WTC11 (cell line): Measurements from ENCODE around the gene KCNT1. TPM values are rescaled to one million over a fixed set of nuclear protein-coding genes. Genes with fewer than 3 reads are reported as not detected.
A peak's percentile ranks its signal among the peaks of the same experiment; 100 is the strongest.

Source experiments
- ATAC-seq: fragments of 200-7000 bp; cut with Tn5 transposase; 2 replicates; pipeline ENCODE4 v1.10.0; 2021; ENCODE audit warnings: mild to moderate bottlenecking, moderate library complexity
- CTCF ChIA-PET: fragments of 300-600 bp; sonication (Branson Sonifier 250); formaldehyde crosslinking; loops from one replicate; lab custom pipeline; 2021; ENCODE audit warnings: antibody characterized with exemption; lab: Charles Lee
- POLR2A ChIA-PET: fragments of 350-600 bp; sonication (Branson Sonifier 250); formaldehyde crosslinking; loops from one replicate; lab custom pipeline; 2021; ENCODE audit warnings: antibody characterized with exemption; lab: Charles Lee
- DNase-seq: peaks from one replicate; pipeline ENCODE4 v3.0.0; 2021; ENCODE audit warnings: low spot score
- H3K27ac Mint-ChIP-seq: 2 replicates; pipeline ENCODE4 v1.8.0; 2021; ENCODE audit warnings: mixed read lengths
- H3K27me3 Mint-ChIP-seq: 2 replicates; pipeline ENCODE4 v1.8.0; 2021; ENCODE audit warnings: low read depth, mild to moderate bottlenecking, moderate library complexity, mixed read lengths
- H3K36me3 Mint-ChIP-seq: 2 replicates; pipeline ENCODE4 v1.8.0; 2021; ENCODE audit warnings: mixed read lengths
- H3K4me1 Mint-ChIP-seq: 2 replicates; pipeline ENCODE4 v1.8.0; 2022; ENCODE audit warnings: mixed read lengths
- H3K4me3 Mint-ChIP-seq: 2 replicates; pipeline ENCODE4 v1.8.0; 2021; ENCODE audit warnings: mild to moderate bottlenecking, moderate library complexity, mixed read lengths
- H3K9me3 Mint-ChIP-seq: 2 replicates; pipeline ENCODE4 v1.8.0; 2021; ENCODE audit warnings: mixed read lengths
- ESRRA ChIP-seq: sonication (generic); formaldehyde crosslinking; IDR thresholded peaks from 2 replicates; pipeline ENCODE4 v1.8.1; 2022; ENCODE audit warnings: mild to moderate bottlenecking, missing genetic modification reagents, borderline replicate concordance
- NR2C2 ChIP-seq: sonication (generic); formaldehyde crosslinking; IDR thresholded peaks from 2 replicates; pipeline ENCODE4 v1.8.0; 2022; ENCODE audit warnings: mild to moderate bottlenecking, missing genetic modification reagents
- TP53 ChIP-seq: sonication (generic); formaldehyde crosslinking; IDR thresholded peaks from 2 replicates; pipeline ENCODE4 v1.8.1; 2023; ENCODE audit warnings: mild to moderate bottlenecking, missing genetic modification reagents
- ZNF219 ChIP-seq: sonication (generic); formaldehyde crosslinking; IDR thresholded peaks from 2 replicates; pipeline ENCODE4 v1.8.0; 2023; ENCODE audit warnings: missing genetic modification reagents, mild to moderate bottlenecking, borderline replicate concordance
- ZNF232 ChIP-seq: sonication (generic); formaldehyde crosslinking; IDR thresholded peaks from 2 replicates; pipeline ENCODE4 v1.8.0; 2022; ENCODE audit warnings: mild to moderate bottlenecking, missing genetic modification reagents
- ZNF416 ChIP-seq: fragments of 250-450 bp; sonication (Bioruptor Pico); IDR thresholded peaks from 2 replicates; pipeline ENCODE4 v1.9.0; 2021; ENCODE audit warnings: mild to moderate bottlenecking, inconsistent platforms
- total RNA-seq: library from RNA; stranded (reverse); gene quantifications from 3 replicates; pipeline ENCODE4 v1.2.3, GENCODE V29; 2021
- TF ChIP-seq, protein P1 (sequence below): sonication (generic); formaldehyde crosslinking; IDR thresholded peaks from 2 replicates; pipeline ENCODE4 v1.8.0; 2023; ENCODE audit warnings: mild to moderate bottlenecking, missing genetic modification reagents
- TF ChIP-seq, protein P2 (sequence below): fragments of 200-600 bp; IDR thresholded peaks from 2 replicates; pipeline ENCODE4 v1.8.0; 2022; ENCODE audit warnings: antibody characterized with exemption
- TF ChIP-seq, protein P3 (sequence below): fragments of 250-450 bp; sonication (Bioruptor Pico); IDR thresholded peaks from 2 replicates; pipeline ENCODE4 v1.9.0; 2021; ENCODE audit warnings: mild to moderate bottlenecking, borderline replicate concordance
- TF ChIP-seq, protein P4 (sequence below): sonication (generic); formaldehyde crosslinking; IDR thresholded peaks from 2 replicates; pipeline ENCODE4 v1.8.1; 2022; ENCODE audit warnings: low read depth, mild to moderate bottlenecking, moderate library complexity, missing genetic modification reagents, borderline replicate concordance
- TF ChIP-seq, protein P5 (sequence below): sonication (generic); formaldehyde crosslinking; IDR thresholded peaks from 2 replicates; pipeline ENCODE4 v1.8.1; 2022; ENCODE audit warnings: mild to moderate bottlenecking, moderate library complexity, missing genetic modification reagents
- TF ChIP-seq, protein P6 (sequence below): sonication (generic); formaldehyde crosslinking; IDR thresholded peaks from 2 replicates; pipeline ENCODE4 v1.8.1; 2023; ENCODE audit warnings: mild to moderate bottlenecking, moderate library complexity, missing genetic modification reagents
- TF ChIP-seq, protein P7 (sequence below): sonication (generic); formaldehyde crosslinking; IDR thresholded peaks from 2 replicates; pipeline ENCODE4 v1.8.1; 2023; ENCODE audit warnings: mild to moderate bottlenecking, missing genetic modification reagents

Gene KCNT1
- total RNA-seq, 1 experiment from 2014 or later, result 0.13 TPM

DNA sequence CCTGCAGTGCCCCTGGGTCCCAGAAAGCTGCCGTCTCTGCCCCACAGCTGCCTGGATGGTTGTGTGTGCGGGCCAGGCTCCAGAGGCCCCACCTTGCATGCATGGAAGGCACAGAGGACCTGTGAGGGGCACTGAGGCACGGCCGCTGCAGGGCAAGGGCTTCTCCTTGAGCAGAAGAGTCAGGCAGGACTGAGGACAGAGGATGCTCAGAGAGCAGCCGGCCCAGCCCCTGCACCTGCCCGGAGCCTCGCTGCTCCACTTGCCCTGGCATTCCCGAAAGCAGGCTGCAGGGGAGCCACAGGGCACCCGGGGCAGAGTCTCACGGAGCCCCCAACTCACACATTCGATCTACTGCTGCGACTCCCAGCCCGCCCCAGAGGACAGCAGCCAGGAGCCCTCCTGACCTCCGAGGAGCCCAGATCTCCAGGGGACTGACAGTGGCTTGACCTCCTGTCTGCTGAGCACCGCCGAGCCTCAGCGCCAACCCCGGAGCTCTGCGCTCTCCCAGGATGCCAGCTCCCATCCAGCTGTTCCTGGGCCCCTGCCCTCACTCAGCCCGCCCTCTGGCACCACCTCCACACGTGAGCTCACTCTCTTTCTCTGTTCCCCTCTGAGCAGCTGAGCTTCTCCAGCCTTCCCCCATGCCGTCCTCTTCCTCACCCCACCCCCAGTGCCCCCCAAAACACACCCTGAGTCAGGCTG, 95.0 kb downstream of the KCNT1 start:
- H3K36me3 Mint-ChIP-seq, result no peaks in the 10 kb centered on the region
- H3K9me3 Mint-ChIP-seq, result peaks cover 6% of the 10 kb centered on the region
- no peak for TF ChIP-seq NR2C2
- TF ChIP-seq, protein P1, sequence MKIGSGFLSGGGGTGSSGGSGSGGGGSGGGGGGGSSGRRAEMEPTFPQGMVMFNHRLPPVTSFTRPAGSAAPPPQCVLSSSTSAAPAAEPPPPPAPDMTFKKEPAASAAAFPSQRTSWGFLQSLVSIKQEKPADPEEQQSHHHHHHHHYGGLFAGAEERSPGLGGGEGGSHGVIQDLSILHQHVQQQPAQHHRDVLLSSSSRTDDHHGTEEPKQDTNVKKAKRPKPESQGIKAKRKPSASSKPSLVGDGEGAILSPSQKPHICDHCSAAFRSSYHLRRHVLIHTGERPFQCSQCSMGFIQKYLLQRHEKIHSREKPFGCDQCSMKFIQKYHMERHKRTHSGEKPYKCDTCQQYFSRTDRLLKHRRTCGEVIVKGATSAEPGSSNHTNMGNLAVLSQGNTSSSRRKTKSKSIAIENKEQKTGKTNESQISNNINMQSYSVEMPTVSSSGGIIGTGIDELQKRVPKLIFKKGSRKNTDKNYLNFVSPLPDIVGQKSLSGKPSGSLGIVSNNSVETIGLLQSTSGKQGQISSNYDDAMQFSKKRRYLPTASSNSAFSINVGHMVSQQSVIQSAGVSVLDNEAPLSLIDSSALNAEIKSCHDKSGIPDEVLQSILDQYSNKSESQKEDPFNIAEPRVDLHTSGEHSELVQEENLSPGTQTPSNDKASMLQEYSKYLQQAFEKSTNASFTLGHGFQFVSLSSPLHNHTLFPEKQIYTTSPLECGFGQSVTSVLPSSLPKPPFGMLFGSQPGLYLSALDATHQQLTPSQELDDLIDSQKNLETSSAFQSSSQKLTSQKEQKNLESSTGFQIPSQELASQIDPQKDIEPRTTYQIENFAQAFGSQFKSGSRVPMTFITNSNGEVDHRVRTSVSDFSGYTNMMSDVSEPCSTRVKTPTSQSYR, result no peak
- TF ChIP-seq, all 79 proteins: peak for 0
- ATAC-seq (no peak), DNase-seq (no peak)
- Mint-ChIP-seq H3K4me3 (no peak overlapping the region), H3K27me3 (no peaks in the 10 kb centered on the region), H3K4me1 (no peaks in the 10 kb centered on the region), H3K27ac (no peak overlapping the region)
- CTCF ChIA-PET, result interaction anchor here (0.6 to 3.7 kb wide), 23 partner anchors 9 to 420 kb away, joined by 3 to 27 read pairs (median 3); partner anchors contain the start of gene UBAC1
- POLR2A ChIA-PET, result no interaction called here

DNA sequence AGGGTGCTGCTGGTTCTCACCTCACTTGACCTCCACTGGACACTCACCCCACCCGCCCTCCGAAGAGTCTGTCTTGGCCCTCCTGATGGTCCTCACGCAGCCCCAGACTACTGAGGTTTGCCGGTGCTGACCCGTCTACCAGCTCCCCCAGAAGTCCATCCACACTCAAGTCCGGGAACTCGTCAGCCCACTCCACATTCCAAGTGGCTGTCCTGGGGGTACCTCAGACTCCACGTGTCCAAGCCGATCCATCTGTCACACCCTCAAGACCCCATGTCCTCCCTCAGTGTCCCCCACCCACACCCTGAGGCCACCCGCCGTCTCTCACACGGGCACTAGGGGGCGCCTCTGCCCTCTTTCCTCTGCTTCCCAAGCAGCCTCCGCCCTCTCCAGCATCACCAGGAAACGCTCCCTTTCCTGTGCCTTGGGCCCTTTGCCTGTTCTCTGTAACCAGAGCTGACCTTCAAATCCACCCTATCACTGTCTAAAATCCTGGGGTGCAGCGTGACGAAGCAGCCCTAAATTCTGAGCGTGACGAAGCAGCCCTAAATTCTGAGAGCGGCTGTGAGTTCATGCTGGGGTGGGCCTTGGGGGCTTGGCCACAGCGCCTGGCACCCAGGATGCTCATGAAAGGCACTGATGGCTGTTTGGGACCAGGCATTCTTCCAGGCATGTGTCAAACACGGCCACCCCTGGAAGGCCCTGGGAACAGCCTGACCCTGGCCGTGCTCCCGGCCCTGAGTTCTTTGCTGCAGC, 95.7 kb downstream of the KCNT1 start:
- Mint-ChIP-seq H3K27me3 (no peaks in the 10 kb centered on the region), H3K36me3 (no peaks in the 10 kb centered on the region), H3K9me3 (peaks cover 6% of the 10 kb centered on the region), H3K4me1 (no peaks in the 10 kb centered on the region), H3K4me3 (no peak overlapping the region), H3K27ac (no peak overlapping the region)
- CTCF ChIA-PET, result interaction anchor here (0.6 to 3.7 kb wide), 29 partner anchors 10 to 486 kb away, joined by 3 to 27 read pairs (median 4); partner anchors contain the start of gene UBAC1
- peak; percentile 91 for ATAC-seq
- POLR2A ChIA-PET, result no interaction called here
- TF ChIP-seq, protein P2, sequence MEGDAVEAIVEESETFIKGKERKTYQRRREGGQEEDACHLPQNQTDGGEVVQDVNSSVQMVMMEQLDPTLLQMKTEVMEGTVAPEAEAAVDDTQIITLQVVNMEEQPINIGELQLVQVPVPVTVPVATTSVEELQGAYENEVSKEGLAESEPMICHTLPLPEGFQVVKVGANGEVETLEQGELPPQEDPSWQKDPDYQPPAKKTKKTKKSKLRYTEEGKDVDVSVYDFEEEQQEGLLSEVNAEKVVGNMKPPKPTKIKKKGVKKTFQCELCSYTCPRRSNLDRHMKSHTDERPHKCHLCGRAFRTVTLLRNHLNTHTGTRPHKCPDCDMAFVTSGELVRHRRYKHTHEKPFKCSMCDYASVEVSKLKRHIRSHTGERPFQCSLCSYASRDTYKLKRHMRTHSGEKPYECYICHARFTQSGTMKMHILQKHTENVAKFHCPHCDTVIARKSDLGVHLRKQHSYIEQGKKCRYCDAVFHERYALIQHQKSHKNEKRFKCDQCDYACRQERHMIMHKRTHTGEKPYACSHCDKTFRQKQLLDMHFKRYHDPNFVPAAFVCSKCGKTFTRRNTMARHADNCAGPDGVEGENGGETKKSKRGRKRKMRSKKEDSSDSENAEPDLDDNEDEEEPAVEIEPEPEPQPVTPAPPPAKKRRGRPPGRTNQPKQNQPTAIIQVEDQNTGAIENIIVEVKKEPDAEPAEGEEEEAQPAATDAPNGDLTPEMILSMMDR, result peak; percentile 92
- no peak for TF ChIP-seq TP53 (CRISPR knock-in tag)
- TF ChIP-seq, all 79 proteins: peak for 1
- peak; percentile 88 for DNase-seq

DNA sequence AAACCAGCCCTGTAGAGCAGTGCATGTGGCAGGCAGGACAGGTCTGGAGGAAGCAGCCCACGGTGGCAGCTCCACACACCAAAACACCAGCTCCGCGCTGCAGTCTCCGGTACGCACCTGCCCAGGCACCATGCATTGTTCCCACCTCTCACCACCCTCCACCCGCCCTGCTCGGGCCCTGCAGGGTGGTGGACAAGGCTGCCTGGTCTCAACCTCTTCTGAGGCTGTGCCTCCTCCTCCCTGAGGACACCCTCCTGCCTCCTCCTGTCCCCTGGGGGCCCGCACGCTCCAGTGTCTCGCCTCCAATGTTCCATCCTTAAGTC, 96.2 kb downstream of the KCNT1 start:
- no peak overlapping the region for H3K4me3 Mint-ChIP-seq
- ChIA-PET POLR2A (no interaction called here), CTCF (interaction anchor here (0.6 to 3.7 kb wide), 26 partner anchors 10 to 485 kb away, joined by 3 to 27 read pairs (median 4); partner anchors contain the start of gene UBAC1)
- no peak for ATAC-seq
- no peaks in the 10 kb centered on the region for H3K36me3 Mint-ChIP-seq
- DNase-seq, result no peak
- peaks cover 2% of the 10 kb centered on the region; the same call in 1 of the 2 replicates for H3K4me1 Mint-ChIP-seq
- H3K27me3 Mint-ChIP-seq, result no peaks in the 10 kb centered on the region
- H3K27ac Mint-ChIP-seq, result peak overlapping the region; percentile 15; the same call in 1 of the 2 replicates
- peaks cover 6% of the 10 kb centered on the region for H3K9me3 Mint-ChIP-seq
- TF ChIP-seq, protein P3, sequence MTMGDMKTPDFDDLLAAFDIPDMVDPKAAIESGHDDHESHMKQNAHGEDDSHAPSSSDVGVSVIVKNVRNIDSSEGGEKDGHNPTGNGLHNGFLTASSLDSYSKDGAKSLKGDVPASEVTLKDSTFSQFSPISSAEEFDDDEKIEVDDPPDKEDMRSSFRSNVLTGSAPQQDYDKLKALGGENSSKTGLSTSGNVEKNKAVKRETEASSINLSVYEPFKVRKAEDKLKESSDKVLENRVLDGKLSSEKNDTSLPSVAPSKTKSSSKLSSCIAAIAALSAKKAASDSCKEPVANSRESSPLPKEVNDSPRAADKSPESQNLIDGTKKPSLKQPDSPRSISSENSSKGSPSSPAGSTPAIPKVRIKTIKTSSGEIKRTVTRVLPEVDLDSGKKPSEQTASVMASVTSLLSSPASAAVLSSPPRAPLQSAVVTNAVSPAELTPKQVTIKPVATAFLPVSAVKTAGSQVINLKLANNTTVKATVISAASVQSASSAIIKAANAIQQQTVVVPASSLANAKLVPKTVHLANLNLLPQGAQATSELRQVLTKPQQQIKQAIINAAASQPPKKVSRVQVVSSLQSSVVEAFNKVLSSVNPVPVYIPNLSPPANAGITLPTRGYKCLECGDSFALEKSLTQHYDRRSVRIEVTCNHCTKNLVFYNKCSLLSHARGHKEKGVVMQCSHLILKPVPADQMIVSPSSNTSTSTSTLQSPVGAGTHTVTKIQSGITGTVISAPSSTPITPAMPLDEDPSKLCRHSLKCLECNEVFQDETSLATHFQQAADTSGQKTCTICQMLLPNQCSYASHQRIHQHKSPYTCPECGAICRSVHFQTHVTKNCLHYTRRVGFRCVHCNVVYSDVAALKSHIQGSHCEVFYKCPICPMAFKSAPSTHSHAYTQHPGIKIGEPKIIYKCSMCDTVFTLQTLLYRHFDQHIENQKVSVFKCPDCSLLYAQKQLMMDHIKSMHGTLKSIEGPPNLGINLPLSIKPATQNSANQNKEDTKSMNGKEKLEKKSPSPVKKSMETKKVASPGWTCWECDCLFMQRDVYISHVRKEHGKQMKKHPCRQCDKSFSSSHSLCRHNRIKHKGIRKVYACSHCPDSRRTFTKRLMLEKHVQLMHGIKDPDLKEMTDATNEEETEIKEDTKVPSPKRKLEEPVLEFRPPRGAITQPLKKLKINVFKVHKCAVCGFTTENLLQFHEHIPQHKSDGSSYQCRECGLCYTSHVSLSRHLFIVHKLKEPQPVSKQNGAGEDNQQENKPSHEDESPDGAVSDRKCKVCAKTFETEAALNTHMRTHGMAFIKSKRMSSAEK (CRISPR knock-in tag), result no peak
- TF ChIP-seq ZNF416, result no peak
- TF ChIP-seq ESRRA (CRISPR knock-in tag), result no peak
- TF ChIP-seq, protein P4, sequence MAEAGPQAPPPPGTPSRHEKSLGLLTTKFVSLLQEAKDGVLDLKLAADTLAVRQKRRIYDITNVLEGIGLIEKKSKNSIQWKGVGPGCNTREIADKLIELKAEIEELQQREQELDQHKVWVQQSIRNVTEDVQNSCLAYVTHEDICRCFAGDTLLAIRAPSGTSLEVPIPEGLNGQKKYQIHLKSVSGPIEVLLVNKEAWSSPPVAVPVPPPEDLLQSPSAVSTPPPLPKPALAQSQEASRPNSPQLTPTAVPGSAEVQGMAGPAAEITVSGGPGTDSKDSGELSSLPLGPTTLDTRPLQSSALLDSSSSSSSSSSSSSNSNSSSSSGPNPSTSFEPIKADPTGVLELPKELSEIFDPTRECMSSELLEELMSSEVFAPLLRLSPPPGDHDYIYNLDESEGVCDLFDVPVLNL (CRISPR knock-in tag), result no peak
- TF ChIP-seq, protein P5, sequence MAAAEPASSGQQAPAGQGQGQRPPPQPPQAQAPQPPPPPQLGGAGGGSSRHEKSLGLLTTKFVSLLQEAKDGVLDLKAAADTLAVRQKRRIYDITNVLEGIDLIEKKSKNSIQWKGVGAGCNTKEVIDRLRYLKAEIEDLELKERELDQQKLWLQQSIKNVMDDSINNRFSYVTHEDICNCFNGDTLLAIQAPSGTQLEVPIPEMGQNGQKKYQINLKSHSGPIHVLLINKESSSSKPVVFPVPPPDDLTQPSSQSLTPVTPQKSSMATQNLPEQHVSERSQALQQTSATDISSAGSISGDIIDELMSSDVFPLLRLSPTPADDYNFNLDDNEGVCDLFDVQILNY (CRISPR knock-in tag), result no peak
- TF ChIP-seq, protein P6, sequence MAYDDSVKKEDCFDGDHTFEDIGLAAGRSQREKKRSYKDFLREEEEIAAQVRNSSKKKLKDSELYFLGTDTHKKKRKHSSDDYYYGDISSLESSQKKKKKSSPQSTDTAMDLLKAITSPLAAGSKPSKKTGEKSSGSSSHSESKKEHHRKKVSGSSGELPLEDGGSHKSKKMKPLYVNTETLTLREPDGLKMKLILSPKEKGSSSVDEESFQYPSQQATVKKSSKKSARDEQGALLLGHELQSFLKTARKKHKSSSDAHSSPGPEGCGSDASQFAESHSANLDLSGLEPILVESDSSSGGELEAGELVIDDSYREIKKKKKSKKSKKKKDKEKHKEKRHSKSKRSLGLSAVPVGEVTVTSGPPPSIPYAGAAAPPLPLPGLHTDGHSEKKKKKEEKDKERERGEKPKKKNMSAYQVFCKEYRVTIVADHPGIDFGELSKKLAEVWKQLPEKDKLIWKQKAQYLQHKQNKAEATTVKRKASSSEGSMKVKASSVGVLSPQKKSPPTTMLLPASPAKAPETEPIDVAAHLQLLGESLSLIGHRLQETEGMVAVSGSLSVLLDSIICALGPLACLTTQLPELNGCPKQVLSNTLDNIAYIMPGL (CRISPR knock-in tag), result no peak
- TF ChIP-seq ZNF219 (CRISPR knock-in tag), result no peak
- no peak for TF ChIP-seq ZNF232 (CRISPR knock-in tag)
- TF ChIP-seq, protein P7, sequence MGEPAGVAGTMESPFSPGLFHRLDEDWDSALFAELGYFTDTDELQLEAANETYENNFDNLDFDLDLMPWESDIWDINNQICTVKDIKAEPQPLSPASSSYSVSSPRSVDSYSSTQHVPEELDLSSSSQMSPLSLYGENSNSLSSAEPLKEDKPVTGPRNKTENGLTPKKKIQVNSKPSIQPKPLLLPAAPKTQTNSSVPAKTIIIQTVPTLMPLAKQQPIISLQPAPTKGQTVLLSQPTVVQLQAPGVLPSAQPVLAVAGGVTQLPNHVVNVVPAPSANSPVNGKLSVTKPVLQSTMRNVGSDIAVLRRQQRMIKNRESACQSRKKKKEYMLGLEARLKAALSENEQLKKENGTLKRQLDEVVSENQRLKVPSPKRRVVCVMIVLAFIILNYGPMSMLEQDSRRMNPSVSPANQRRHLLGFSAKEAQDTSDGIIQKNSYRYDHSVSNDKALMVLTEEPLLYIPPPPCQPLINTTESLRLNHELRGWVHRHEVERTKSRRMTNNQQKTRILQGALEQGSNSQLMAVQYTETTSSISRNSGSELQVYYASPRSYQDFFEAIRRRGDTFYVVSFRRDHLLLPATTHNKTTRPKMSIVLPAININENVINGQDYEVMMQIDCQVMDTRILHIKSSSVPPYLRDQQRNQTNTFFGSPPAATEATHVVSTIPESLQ (CRISPR knock-in tag), result no peak
